H1 (cell line): Measurements from ENCODE around the gene SPTY2D1. TPM values are rescaled to one million over a fixed set of nuclear protein-coding genes. Genes with fewer than 3 reads are reported as not detected.

Experiments used
- CEBPB ChIP-seq: IDR thresholded peaks from 2 replicates; pipeline ENCODE4 v1.6.1; 2012; ENCODE audit warnings: low read depth, low read length
- EP300 ChIP-seq, 2 experiments: IDR thresholded peaks; 1 replicate in 1 of 2; 2 replicates in 1 of 2; pipeline ENCODE4 v1.6.1; 2011 to 2012; ENCODE audit warnings: low read depth in 2 of 2, low read length in 2 of 2, mild to moderate bottlenecking in 2 of 2, borderline replicate concordance in 1 of 2, inconsistent platforms in 1 of 2, moderate library complexity in 1 of 2
- KDM4A ChIP-seq: IDR thresholded peaks from one replicate; pipeline ENCODE4 v1.7.1; 2012; ENCODE audit warnings: low read depth, mild to moderate bottlenecking, moderate library complexity, low read length, inconsistent platforms; ENCODE audit not compliant: severe bottlenecking
- RXRA ChIP-seq: IDR thresholded peaks from 2 replicates; pipeline ENCODE4 v1.6.1; 2011; ENCODE audit warnings: low read depth, mild to moderate bottlenecking, low read length, moderate library complexity; ENCODE audit not compliant: insufficient read depth
- SIX5 ChIP-seq: IDR thresholded peaks from 2 replicates; pipeline ENCODE4 v1.6.1; 2011; ENCODE audit warnings: mild to moderate bottlenecking, low read depth, low read length
- polyA plus RNA-seq, 7 experiments: library from polyadenylated mRNA; depleted of rRNA in 3 of 7; stranded (reverse) in 5 of 7; unstranded in 2 of 7; fragments of >200 nt in 5 of 7; fragments of 200-250 nt in 2 of 7; gene quantifications; 1 replicate in 5 of 7; 2 replicates in 1 of 7; 4 replicates in 1 of 7; pipeline versions ENCODE4 v1.2.1 to v1.2.3, GENCODE V29; 2011 to 2013; ENCODE audit warnings: missing spikeins in 2 of 7, mixed read lengths in 2 of 7
- total RNA-seq: library from RNA; stranded (reverse); fragmentation: NEBNext Ultra II Directional; extraction: Animal tissue kit (Norgen Biotek cat#: 25700); gene quantifications from 2 replicates; pipeline ENCODE4 v1.2.1, GENCODE V29; 2021

The SPTY2D1 gene
- total and polyA plus RNA-seq, 2 of the 8 experiments (the other 6 are each of a cell fraction or from before 2014, with no cell fraction given) = 4.9 to 17.6 TPM

GRCh38 chr11:18614667-18615066, 19.5 kb downstream of the SPTY2D1 start (continued):
- TF ChIP-seq KDM4A (no peak), RXRA (no peak), SIX5 (no peak), CEBPB (no peak), EP300 (IDR thresholded peaks at IDR 0.05; ENCODE audit: borderline replicate concordance in 1 of 2, low read depth in 2 of 2, low read length in 2 of 2) (no peak)
